GM08714 (cell line): ENCODE measurements around the gene MUC5B.

Experiments used
- H3K4me3 ChIP-seq: fragments of 200-500 bp; sonication (Bioruptor generic); 2 replicates; pipeline ENCODE4 v1.5.1; 2014; ENCODE audit warnings: mild to moderate bottlenecking, low read length, inconsistent platforms
- ZNF274 ChIP-seq: IDR thresholded peaks from 2 replicates; pipeline ENCODE4 v1.6.1; 2012; ENCODE audit warnings: mild to moderate bottlenecking, low read depth, low read length

MUC5B gene

DNA sequence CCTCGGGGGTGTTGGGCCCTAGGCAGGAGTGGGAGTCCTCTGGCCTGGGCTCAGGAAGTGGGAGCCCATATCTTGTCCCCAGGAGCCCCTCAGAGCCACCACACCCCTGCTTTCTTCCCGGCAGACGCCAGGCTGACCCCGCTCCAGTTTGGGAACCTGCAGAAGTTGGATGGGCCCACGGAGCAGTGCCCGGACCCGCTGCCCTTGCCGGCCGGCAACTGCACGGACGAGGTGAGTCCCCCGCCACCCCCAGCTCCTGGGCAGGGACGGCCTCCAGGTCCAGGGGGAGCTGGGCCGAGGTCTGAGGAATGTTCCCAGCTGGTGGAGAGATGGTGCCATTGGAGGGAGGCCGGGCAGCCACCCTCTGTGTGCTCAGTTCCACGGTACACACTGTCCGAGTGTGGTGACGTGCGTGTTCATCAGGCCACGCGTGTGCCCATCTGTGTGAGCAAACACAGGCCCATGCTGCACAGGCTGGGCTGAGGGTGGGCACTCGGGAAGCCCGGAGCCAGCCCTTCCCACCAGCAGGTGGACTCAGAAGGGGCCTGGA, 4.8 kb downstream of the MUC5B start:
- no peak for TF ChIP-seq ZNF274
- H3K4me3 ChIP-seq = no peak overlapping the region

GRCh38 chr11:1228101-1228821, 5.4 kb downstream of the MUC5B start:
- no peak for TF ChIP-seq ZNF274
- H3K4me3 ChIP-seq = no peak overlapping the region

DNA sequence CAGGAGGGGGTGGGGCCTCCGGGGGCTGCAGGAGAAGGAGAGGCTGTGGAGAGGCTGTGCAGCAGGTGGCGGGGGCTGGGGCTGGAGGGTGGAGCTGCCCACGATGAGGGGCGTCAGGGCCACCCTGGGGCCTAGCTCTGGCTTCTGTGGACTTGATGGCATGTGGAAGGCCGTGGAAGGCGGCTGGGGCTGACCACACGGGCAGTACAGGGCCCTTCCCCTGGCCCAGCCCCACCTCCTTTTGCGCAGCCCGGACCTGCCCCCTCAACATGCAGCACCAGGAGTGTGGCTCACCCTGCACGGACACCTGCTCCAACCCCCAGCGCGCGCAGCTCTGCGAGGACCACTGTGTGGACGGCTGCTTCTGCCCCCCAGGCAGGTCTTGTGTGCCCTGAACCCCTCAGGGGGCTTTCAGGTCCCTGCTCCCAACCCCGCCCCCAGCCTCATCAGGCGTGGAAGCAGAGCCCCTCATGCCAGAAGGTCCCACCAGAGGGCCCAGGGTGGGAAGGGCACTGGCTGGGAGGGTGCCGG, 6.1 kb downstream of the MUC5B start:
- no peak for TF ChIP-seq ZNF274
- H3K4me3 ChIP-seq = no peak overlapping the region

- TF ChIP-seq ZNF274 = no peak
- no peak overlapping the region for H3K4me3 ChIP-seq
These were observed 6.7 kb downstream of the MUC5B start for GRCh38 chr11:1229471-1230120.

DNA sequence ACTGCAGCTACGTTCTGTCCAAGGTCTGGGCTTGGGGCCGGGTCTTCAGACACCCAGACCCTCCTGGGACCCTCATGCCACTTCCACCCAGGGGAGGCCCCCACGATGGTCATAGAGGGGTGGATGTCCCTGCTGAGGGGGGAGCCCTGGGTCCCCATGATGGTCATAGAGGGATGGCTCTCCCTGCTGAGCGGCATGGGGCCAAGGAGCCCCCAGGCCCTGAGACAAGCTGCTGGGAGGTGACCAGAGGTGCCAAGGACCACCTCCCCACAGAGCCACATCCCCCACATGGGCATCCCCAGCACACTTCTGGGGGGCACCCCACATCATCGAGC, 7.2 kb downstream of the MUC5B start:
- no peak overlapping the region for H3K4me3 ChIP-seq
- TF ChIP-seq ZNF274 = no peak

- TF ChIP-seq ZNF274 = no peak
- H3K4me3 ChIP-seq = no peak overlapping the region
These were observed 7.9 kb downstream of the MUC5B start for GRCh38 chr11:1230456-1231395.

DNA sequence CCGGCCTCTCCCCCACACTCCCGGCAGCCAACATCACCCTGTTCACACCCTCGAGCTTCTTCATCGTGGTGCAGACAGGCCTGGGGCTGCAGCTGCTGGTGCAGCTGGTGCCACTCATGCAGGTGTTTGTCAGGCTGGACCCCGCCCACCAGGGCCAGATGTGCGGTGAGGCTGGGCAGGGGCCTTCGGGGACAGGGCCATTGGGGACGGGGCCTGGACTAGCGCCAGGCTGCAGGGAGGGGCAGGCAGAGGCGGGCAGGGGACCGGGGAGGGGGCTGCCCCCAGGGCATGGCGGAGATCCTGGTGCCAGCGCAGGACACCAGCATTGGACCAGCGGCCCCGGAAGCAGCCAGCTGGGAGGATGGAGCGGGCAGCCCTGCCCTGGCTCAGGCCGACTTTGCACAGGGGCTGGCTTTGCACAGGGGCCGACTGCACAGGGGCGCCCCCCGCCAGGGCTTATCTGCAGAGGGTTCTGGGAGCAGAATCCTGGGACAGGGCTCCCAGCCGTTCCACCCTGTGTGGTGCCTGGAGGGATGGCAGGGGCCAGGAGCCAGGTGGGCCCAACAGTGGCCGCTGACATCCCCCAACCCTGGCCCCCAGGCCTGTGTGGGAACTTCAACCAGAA, 8.6 kb downstream of the MUC5B start:
- H3K4me3 ChIP-seq = no peak overlapping the region
- no peak for TF ChIP-seq ZNF274

- H3K4me3 ChIP-seq = no peak overlapping the region
- no peak for TF ChIP-seq ZNF274
These were observed 9.4 kb downstream of the MUC5B start for GRCh38 chr11:1232021-1232882.

GRCh38 chr11:1232883-1233321, 10.0 kb downstream of the MUC5B start:
- no peak for TF ChIP-seq ZNF274
- no peak overlapping the region for H3K4me3 ChIP-seq

DNA sequence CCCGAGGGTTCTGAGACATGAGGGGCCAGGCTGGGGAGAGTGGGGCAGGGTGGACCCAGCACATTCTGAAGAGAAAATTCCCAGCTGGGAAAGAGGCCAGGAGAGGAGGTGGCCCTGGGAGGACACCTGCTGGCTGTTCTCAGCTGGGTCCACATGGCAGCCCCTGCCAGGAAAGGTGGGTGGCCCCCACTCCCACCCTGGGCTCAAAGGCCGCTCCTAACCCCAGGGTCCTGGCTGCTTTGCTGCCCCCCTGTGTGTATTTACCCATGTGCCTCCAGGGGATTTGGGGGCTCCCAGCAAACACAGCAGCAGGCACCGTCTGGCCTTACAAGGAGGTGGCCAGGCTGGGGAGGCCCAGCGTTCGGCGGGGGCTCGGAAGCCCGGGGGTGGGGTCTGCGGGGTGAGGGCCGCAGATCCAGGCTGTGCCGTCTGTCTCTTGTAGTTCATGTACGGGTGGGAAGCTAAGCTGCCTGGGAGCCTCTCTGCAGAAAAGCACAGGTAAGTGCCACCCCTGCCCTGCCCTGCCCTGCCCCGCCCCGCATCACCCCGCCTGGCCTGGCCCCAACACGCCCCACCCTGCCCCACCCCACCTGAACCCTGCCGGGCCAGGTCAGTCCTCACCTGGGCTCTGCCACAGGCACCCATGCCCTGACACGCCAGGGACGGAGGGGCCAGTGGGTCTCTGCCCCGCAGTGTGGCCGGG, 10.6 kb downstream of the MUC5B start:
- TF ChIP-seq ZNF274 = no peak
- H3K4me3 ChIP-seq = no peak overlapping the region

- no peak for TF ChIP-seq ZNF274
- no peak overlapping the region for H3K4me3 ChIP-seq
These were observed 11.3 kb downstream of the MUC5B start for GRCh38 chr11:1234054-1234720.
